ENCODE measurements around the gene DOCK4.

- TF ChIP-seq ATF2 (IDR thresholded peaks at IDR 0.05; ENCODE audit: low read length) = no peak
- no peak for TF ChIP-seq EZH2 (IDR thresholded peaks at IDR 0.05; ENCODE audit: low read depth, low read length, severe bottlenecking)
- no peak for TF ChIP-seq MAFK (IDR thresholded peaks at IDR 0.05; ENCODE audit: low read depth, low read length)
- TF ChIP-seq, protein P1, sequence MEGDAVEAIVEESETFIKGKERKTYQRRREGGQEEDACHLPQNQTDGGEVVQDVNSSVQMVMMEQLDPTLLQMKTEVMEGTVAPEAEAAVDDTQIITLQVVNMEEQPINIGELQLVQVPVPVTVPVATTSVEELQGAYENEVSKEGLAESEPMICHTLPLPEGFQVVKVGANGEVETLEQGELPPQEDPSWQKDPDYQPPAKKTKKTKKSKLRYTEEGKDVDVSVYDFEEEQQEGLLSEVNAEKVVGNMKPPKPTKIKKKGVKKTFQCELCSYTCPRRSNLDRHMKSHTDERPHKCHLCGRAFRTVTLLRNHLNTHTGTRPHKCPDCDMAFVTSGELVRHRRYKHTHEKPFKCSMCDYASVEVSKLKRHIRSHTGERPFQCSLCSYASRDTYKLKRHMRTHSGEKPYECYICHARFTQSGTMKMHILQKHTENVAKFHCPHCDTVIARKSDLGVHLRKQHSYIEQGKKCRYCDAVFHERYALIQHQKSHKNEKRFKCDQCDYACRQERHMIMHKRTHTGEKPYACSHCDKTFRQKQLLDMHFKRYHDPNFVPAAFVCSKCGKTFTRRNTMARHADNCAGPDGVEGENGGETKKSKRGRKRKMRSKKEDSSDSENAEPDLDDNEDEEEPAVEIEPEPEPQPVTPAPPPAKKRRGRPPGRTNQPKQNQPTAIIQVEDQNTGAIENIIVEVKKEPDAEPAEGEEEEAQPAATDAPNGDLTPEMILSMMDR (IDR thresholded peaks at IDR 0.05; ENCODE audit: control extremely low read depth in 1 of 3, insufficient read depth in 1 of 3, low read depth in 1 of 3, low read length in 3 of 3) = no peak
- no peak for TF ChIP-seq RNF2 (IDR thresholded peaks at IDR 0.05; ENCODE audit: borderline replicate concordance, low read depth, low read length, missing control alignments, poor library complexity, severe bottlenecking)
- TF ChIP-seq POLR2A (IDR thresholded peaks at IDR 0.05; ENCODE audit: control extremely low read depth in 1 of 2, low read depth in 2 of 2, low read length in 2 of 2) = no peak
- no peak for TF ChIP-seq EP300 (IDR thresholded peaks at IDR 0.05; ENCODE audit: borderline replicate concordance in 1 of 2, low read depth in 2 of 2, low read length in 2 of 2)
- no peak for TF ChIP-seq USF2 (IDR thresholded peaks at IDR 0.05; ENCODE audit: low read length)
- no peak for TF ChIP-seq SIN3A (conservative IDR thresholded peaks at IDR 0.05 in 1 of 2, IDR thresholded peaks at IDR 0.05 in 1 of 2; ENCODE audit: low read depth in 1 of 2, low read length in 2 of 2)
Observed at GRCh38 chr7:112018305-112019030, 187.7 kb downstream of the DOCK4 start.

All from H1 (cell line).